ENCODE results near the gene CRYL1. TPM values are rescaled to one million over a fixed set of nuclear protein-coding genes. Genes with fewer than 3 reads are reported as not detected.

Gene CRYL1
- polyA plus RNA-seq, 1 donor from 2014 or later: 10.6 TPM

GRCh38 chr13:20482275-20482761, 43.3 kb downstream of the CRYL1 start:
- no peak overlapping the region for H3K27ac ChIP-seq (ENCODE audit: low read length)
- no peak overlapping the region for H3K4me2 ChIP-seq (ENCODE audit: low read length)
- H2AFZ ChIP-seq (ENCODE audit: low read depth, low read length): no peak overlapping the region
- no peaks in the 10 kb centered on the region for H3K27me3 ChIP-seq (ENCODE audit: insufficient read depth, low read depth, low read length)
- H4K20me1 ChIP-seq (ENCODE audit: insufficient read depth): no peaks in the 10 kb centered on the region
- no peaks in the 10 kb centered on the region for H3F3A ChIP-seq (ENCODE audit: insufficient read depth, low read length, poor library complexity, severe bottlenecking)
- H3K9ac ChIP-seq (ENCODE audit: low read length): no peak overlapping the region
- H3K9me3 ChIP-seq (ENCODE audit: low read length): no peaks in the 10 kb centered on the region
- TF ChIP-seq EP300 (conservative IDR thresholded peaks at IDR 0.05; ENCODE audit: poor library complexity, severe bottlenecking): no peak
- no peak for TF ChIP-seq MXI1 (conservative IDR thresholded peaks at IDR 0.05; ENCODE audit: poor library complexity, severe bottlenecking)
- no peak for TF ChIP-seq CTCF (IDR thresholded peaks at IDR 0.05; ENCODE audit: poor library complexity, severe bottlenecking)
- TF ChIP-seq EZH2 (IDR thresholded peaks at IDR 0.05; ENCODE audit: borderline replicate concordance, insufficient read depth, low read length, poor library complexity, severe bottlenecking): no peak
- no peak for TF ChIP-seq TAF1 (IDR thresholded peaks at IDR 0.05; ENCODE audit: low read depth)
- no peak for TF ChIP-seq POLR2AphosphoS5 (IDR thresholded peaks at IDR 0.05)
- TF ChIP-seq SMC3 (conservative IDR thresholded peaks at IDR 0.05; ENCODE audit: poor library complexity): no peak
- no peak for TF ChIP-seq RAD21 (conservative IDR thresholded peaks at IDR 0.05)
- no peak for TF ChIP-seq REST (IDR thresholded peaks at IDR 0.05; ENCODE audit: borderline replicate concordance)
- no peaks in the 10 kb centered on the region for H3K36me3 ChIP-seq (ENCODE audit: insufficient read depth, low read length)
- no peak overlapping the region for H3K4me3 ChIP-seq (ENCODE audit: low read length)
- H3K79me2 ChIP-seq (replicated peaks; ENCODE audit: insufficient read depth, low read length): no peaks in the 10 kb centered on the region
- H3K9me2 ChIP-seq (ENCODE audit: insufficient read depth, low read length): no peaks in the 10 kb centered on the region

- Histone ChIP-seq H3K36me3 (ENCODE audit: insufficient read depth, low read length) (no peaks in the 10 kb centered on the region), H3K9me2 (ENCODE audit: insufficient read depth, low read length) (no peaks in the 10 kb centered on the region), H3F3A (ENCODE audit: insufficient read depth, low read length, poor library complexity, severe bottlenecking) (no peaks in the 10 kb centered on the region), H2AFZ (ENCODE audit: low read depth, low read length) (no peak overlapping the region), H3K4me2 (ENCODE audit: low read length) (no peak overlapping the region), H3K27ac (ENCODE audit: low read length) (no peak overlapping the region), H3K27me3 (ENCODE audit: insufficient read depth, low read depth, low read length) (no peaks in the 10 kb centered on the region), H3K4me3 (ENCODE audit: low read length) (no peak overlapping the region), H3K9me3 (ENCODE audit: low read length) (no peaks in the 10 kb centered on the region), H4K20me1 (ENCODE audit: insufficient read depth) (no peaks in the 10 kb centered on the region), H3K9ac (ENCODE audit: low read length) (no peak overlapping the region), H3K79me2 (replicated peaks; ENCODE audit: insufficient read depth, low read length) (no peaks in the 10 kb centered on the region)
- TF ChIP-seq EP300 (conservative IDR thresholded peaks at IDR 0.05; ENCODE audit: poor library complexity, severe bottlenecking) (no peak), MXI1 (conservative IDR thresholded peaks at IDR 0.05; ENCODE audit: poor library complexity, severe bottlenecking) (no peak)
Measured at GRCh38 chr13:20477394-20477793, 48.3 kb downstream of the CRYL1 start.

Measured in neural cell (in vitro differentiated cells).